BJ (cell line): ENCODE results near the gene LRRC10B. TPM values are rescaled to one million over a fixed set of nuclear protein-coding genes. Genes with fewer than 3 reads are reported as not detected.

Source experiments
- CTCF ChIA-PET: fragments of 350-600 bp; formaldehyde crosslinking; extraction: SDS; loops from one replicate; lab custom pipeline; 2021; ENCODE audit warnings: antibody characterized with exemption, inconsistent platforms; lab: Yijun Ruan, JAX
- POLR2A ChIA-PET: fragments of 300-600 bp; sonication (Branson Sonifier 250); formaldehyde crosslinking; extraction: SDS; loops from one replicate; lab custom pipeline; 2021; ENCODE audit warnings: antibody characterized with exemption; lab: Charles Lee
- DNase-seq: peaks from one replicate; pipeline ENCODE4 v3.0.0-alpha.2; 2011; ENCODE audit warnings: low read depth
- H3K27me3 ChIP-seq: 2 replicates; pipeline ENCODE4 v1.6.0; 2011; ENCODE audit warnings: low read length; ENCODE audit not compliant: control insufficient read depth, insufficient read depth
- H3K36me3 ChIP-seq: 2 replicates; pipeline ENCODE4 v1.5.1; 2011; ENCODE audit warnings: low read length; ENCODE audit not compliant: control insufficient read depth, insufficient read depth
- H3K4me3 ChIP-seq: 2 replicates; pipeline ENCODE4 v1.5.1; 2011; ENCODE audit warnings: low read depth, mild to moderate bottlenecking, control low read depth, low read length
- polyA plus RNA-seq: library from polyadenylated mRNA; depleted of rRNA; stranded (reverse); fragments of >200 nt; gene quantifications from 2 replicates; pipeline ENCODE4 v1.2.3, GENCODE V29; 2011; rRNA removed
- small RNA-seq: library from RNA; depleted of rRNA; stranded (forward); fragments of <200 nt; gene quantifications from one replicate; pipeline ENCODE3, GENCODE V24; 2012; ENCODE audit warnings: low replicate concordance, low read depth; ENCODE audit not compliant: insufficient read length
- TF ChIP-seq, protein P1 (sequence below): IDR thresholded peaks from 2 replicates; pipeline ENCODE4 v1.5.1; 2011; ENCODE audit warnings: low read depth, mild to moderate bottlenecking, control low read depth, inconsistent platforms, low read length, moderate library complexity; ENCODE audit not compliant: insufficient read depth

Gene LRRC10B
- polyA plus RNA-seq, 1 experiment = 0.02 TPM

GRCh38 chr11:61556621-61557020 lies 48.1 kb downstream of the LRRC10B start:
- peaks cover 50% of the 10 kb centered on the region for H3K27me3 ChIP-seq
- H3K4me3 ChIP-seq = no peak overlapping the region
- ChIA-PET POLR2A (no interaction called here), CTCF (interaction anchor here (0.6 to 1.2 kb wide), 4 partner anchors 11 to 66 kb away, joined by 3 to 5 read pairs (median 3); no protein-coding TSS in a partner anchor)
- no peaks in the 10 kb centered on the region for H3K36me3 ChIP-seq
- no peak for DNase-seq
- TF ChIP-seq, protein P1, sequence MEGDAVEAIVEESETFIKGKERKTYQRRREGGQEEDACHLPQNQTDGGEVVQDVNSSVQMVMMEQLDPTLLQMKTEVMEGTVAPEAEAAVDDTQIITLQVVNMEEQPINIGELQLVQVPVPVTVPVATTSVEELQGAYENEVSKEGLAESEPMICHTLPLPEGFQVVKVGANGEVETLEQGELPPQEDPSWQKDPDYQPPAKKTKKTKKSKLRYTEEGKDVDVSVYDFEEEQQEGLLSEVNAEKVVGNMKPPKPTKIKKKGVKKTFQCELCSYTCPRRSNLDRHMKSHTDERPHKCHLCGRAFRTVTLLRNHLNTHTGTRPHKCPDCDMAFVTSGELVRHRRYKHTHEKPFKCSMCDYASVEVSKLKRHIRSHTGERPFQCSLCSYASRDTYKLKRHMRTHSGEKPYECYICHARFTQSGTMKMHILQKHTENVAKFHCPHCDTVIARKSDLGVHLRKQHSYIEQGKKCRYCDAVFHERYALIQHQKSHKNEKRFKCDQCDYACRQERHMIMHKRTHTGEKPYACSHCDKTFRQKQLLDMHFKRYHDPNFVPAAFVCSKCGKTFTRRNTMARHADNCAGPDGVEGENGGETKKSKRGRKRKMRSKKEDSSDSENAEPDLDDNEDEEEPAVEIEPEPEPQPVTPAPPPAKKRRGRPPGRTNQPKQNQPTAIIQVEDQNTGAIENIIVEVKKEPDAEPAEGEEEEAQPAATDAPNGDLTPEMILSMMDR = no peak

Small RNAs within 50 kb of the gene (small RNA-seq; reads per million reads assigned to genes)
- gene MIR4488 = not detected

Other genes starting within 250 kb of the LRRC10B start
- 0.96 and 1.4 TPM in 2 replicates for gene VWCE, start 213.4 kb upstream of the LRRC10B start, polyA plus RNA-seq
- 265 and 281 TPM in 2 replicates for gene DDB1, start 175.6 kb upstream of the LRRC10B start, polyA plus RNA-seq
- gene TKFC, start 175.5 kb upstream of the LRRC10B start, polyA plus RNA-seq = 23.9 and 37.6 TPM in 2 replicates
- gene CYB561A3, start 146.9 kb upstream of the LRRC10B start, polyA plus RNA-seq = 32.9 and 91.3 TPM in 2 replicates
- 55.6 and 73.9 TPM in 2 replicates for gene TMEM138, start 146.4 kb upstream of the LRRC10B start, polyA plus RNA-seq
- gene TMEM216, start 116.2 kb upstream of the LRRC10B start, polyA plus RNA-seq = 27.3 and 29.2 TPM in 2 replicates
- 35.4 and 36.2 TPM in 2 replicates for gene CPSF7, start 78.8 kb upstream of the LRRC10B start, polyA plus RNA-seq
- 67.7 and 81.1 TPM in 2 replicates for gene SDHAF2, start 78.6 kb upstream of the LRRC10B start, polyA plus RNA-seq
- gene SYT7, start 72.3 kb downstream of the LRRC10B start, polyA plus RNA-seq = 0.01 and 0.04 TPM in 2 replicates
- gene DAGLA, start 171.6 kb downstream of the LRRC10B start, polyA plus RNA-seq = 1.1 and 2.5 TPM in 2 replicates
- gene MYRF, start 243.9 kb downstream of the LRRC10B start, polyA plus RNA-seq = 0.33 and 0.45 TPM in 2 replicates